ENCODE data around the gene HSD17B11.
"Not testable (repeated sequence)": the region's sequence is repeated elsewhere in the genome, so short reads cannot be mapped to it uniquely, and the experiment has no call there.

Gene HSD17B11

DNA sequence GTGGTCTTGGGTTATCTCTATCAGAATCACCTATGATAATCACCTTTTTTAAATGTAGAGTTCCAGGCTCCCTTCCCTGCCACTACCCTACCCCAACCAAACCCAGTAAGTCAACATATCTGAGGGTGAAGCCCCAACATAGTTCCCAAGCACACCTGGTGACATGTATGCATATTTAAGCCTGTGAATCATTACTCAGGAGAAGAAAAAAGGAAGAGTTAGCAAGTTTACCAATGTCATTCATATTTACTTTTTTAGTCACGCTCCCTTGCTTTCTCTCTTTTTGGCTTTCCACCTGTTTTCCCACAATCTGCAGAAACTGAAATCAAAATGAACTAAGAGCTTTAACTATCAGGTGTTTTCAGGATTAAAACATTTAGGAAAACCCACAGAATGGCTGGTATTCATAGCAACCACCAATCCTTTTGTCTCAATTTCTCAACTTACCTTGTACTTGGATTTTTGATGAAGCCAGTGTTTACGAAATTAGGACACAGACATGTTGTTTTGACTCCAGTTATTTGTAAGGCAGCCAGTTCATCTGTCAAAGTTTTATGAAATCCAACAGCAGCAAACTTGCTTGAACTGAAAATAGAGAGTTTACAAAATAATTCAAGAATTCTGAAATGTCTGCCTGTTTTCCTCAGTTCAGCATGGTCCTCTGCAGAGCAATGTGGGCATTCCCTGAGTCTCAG is 34.0 kb downstream of the HSD17B11 start:
- DNase-seq (ENCODE audit: low read depth): no peak

GRCh38 chr4:87354168-87355102 is 36.6 kb downstream of the HSD17B11 start:
- DNase-seq (ENCODE audit: low read depth): no peak

- DNase-seq (ENCODE audit: low read depth): no peak
Observed at GRCh38 chr4:87353592-87353991, 37.4 kb downstream of the HSD17B11 start.

DNA sequence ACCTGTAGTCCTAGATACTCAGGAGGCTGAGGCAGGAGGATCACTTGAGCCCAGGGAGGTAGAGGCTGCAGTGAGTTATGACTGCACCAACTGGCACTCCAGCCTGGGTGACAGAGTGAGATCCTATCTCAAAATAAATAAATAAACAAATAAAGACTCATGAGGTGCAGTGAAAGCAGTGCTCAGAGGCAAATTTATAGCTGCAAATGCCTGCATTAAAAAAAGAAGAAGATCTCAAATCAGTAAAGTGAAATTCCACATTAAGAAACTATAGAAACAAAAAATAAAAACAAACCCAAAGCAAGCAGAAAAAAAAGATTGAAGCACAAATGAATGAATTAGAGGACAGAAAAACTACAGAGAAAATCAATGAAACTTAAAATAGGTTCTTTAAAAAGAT is 45.8 kb downstream of the HSD17B11 start:
- no peak for DNase-seq (ENCODE audit: low read depth)

- DNase-seq (ENCODE audit: low read depth): no peak
Observed at GRCh38 chr4:87342872-87343271, 48.1 kb downstream of the HSD17B11 start.

GRCh38 chr4:87341954-87342635 is 48.9 kb downstream of the HSD17B11 start:
- not testable (repeated sequence) for DNase-seq (ENCODE audit: low read depth)

GRCh38 chr4:87339440-87339839 is 51.5 kb downstream of the HSD17B11 start:
- DNase-seq (ENCODE audit: low read depth): no peak

- DNase-seq (ENCODE audit: low read depth): no peak
Observed at GRCh38 chr4:87337361-87337760, 53.6 kb downstream of the HSD17B11 start.

DNA sequence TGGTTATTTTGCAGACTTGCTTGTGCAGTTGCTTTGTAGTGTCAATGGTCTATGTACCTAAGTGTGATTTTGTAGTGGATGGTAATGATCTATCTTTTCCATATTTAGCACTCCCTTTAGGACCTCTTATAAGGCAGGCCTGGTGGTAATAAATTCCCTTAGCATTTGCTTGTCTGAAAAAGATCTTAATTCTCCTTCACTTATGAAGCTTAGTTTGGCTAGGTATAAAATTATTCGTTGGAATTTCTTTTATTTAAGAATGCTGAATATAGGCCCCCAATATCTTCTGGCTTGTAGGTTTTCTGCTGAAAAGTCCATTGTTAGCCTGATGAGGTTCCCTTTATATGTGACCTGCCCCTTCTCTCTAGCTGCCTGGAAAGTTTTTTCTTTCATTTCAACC is 57.7 kb downstream of the HSD17B11 start:
- no peak for DNase-seq (ENCODE audit: low read depth)

- no peak for DNase-seq (ENCODE audit: low read depth)
Observed at GRCh38 chr4:87330761-87331160, 60.2 kb downstream of the HSD17B11 start.

DNA sequence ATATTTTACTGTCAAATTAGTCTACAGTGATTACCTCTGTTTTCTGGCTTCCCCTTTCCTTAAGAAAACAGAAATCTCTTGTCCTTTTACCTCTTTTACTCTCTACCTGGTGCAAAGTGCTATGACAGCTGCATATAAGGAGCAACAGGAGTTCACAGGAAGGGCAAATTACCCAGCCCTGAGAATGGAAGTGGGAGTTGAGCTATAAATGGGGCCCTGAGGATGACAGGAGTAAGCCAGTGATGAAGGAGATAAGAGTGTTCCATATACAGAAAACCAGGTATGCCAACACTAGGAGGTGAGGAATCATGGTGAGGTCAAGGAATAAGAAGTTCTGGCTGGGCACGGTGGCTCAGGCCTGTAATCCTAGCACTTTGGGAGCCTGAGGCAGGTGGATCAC is 63.9 kb downstream of the HSD17B11 start:
- no peak for DNase-seq (ENCODE audit: low read depth)

DNA sequence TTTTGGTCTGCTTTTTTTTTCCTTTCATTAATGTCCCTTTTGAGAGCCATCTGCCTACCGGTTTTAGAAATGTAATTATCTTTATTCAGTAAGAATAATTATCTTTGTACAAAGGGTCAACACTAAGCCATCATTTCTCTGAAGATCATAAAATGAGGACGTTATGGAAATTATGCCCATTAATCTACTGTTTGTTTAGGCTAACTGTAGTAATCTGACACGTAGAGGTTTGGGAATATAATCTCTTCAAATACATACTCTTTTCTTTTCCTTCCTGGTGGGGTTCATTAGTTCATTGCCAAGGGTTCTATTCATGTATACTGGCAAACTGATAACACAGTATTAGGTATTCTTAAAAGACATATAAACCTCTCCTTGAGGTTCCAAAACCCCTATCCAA is 64.5 kb downstream of the HSD17B11 start:
- no peak for DNase-seq (ENCODE audit: low read depth)

GRCh38 chr4:87322754-87323153 is 68.2 kb downstream of the HSD17B11 start, which contains the start of gene HSD17B13:
Gene HSD17B13, minus strand, starts transcription at chr4:87322882. Its CDS starts 41 bp downstream, at chr4:87322841.
- DNase-seq (ENCODE audit: low read depth): no peak

DNA sequence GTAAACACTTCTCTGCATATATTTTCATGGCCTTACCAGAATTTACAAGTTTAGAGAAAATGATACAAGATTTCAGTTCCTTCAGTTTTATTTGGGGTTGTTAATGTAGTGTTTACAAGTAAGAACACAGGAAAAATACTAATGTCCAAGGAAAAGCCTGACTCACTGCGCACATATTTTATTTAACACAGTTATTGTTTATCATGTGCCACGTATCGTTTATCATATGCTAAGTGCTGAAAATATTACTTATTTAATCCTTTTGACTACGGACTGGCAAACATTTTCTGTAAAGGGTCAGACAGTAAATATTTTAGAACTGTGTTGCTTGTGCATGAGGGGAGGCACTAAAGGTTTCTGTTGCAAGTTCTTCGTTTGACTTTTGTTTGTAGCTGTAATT is 69.1 kb downstream of the HSD17B11 start:
- DNase-seq (ENCODE audit: low read depth): no peak

DNA sequence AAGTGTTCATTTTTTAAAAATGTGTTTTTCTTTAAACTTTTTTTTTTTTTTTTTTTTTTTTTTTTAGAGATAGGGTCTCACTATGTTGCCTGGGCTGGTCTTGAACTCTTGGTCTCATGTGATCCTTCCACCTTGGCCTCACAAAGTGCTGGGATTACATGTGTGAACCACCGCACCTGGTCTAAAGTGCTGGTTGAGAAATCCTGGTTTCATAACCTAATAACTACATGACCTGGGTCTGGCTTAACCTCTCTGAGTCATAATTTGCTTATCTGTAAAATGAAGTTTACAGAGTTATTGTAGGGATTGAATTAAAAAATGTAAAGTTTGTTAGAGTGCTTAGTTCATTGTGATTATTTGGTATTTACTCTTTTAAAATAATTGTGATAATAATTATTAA is 73.5 kb downstream of the HSD17B11 start:
- DNase-seq (ENCODE audit: low read depth): no peak

DNA sequence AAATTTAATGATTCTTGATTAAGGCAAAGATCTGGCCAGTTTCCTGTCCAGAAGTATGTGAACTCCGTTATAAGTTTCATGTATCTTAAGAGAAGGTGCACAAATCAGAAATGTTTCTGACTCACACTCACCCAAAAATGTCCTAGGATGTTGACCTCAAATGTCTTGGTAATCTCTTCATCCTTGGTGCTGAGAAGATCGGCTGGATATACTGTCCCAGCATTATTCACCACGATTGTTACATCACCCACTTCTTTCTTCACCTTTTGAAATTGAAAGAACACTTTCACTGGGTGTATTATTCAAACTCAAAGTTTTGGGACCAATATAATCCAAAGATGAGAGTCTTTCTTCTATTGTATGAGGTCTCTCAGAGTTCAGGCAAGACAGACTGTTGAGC is 74.0 kb downstream of the HSD17B11 start:
- DNase-seq (ENCODE audit: low read depth): no peak

DNA sequence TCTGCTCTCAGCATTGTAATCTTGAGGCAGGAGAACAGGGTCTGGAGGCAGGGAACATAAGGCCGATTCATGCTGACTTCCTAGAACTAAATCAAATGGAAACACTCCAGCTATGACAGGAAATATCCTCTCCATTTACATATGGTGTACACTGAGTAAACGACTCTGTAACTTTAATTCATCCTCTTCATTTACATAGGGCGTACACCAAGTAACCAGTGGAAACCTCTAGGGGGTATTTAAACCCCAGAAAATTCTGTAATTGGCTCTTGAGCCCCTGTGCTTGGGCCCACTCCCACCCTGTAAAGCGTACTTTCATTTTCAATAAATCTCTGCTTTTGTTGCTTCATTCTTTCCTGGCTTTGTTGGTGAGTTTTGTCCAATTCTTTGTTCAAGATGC is 76.0 kb downstream of the HSD17B11 start:
- not testable (repeated sequence) for DNase-seq (ENCODE audit: low read depth)

DNA sequence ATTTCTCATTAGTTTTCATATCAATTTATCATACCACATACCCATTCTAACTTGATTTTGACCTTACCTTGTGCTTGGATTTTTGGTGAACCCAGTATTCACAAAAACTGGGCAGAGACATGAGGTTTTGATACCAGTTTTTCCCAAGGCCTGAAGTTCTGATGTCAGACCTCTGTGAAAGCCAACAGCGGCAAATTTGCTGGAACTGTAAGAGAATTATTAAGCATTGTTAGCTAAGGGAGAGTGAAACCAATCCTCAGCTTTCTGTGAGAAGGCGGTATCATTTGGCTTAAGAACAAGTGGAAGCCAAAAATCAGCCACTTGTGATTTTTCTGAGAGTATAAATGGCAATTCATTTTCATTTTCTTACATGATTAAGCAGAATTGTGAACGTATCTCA is 77.2 kb downstream of the HSD17B11 start:
- DNase-seq (ENCODE audit: low read depth): no peak

DNA sequence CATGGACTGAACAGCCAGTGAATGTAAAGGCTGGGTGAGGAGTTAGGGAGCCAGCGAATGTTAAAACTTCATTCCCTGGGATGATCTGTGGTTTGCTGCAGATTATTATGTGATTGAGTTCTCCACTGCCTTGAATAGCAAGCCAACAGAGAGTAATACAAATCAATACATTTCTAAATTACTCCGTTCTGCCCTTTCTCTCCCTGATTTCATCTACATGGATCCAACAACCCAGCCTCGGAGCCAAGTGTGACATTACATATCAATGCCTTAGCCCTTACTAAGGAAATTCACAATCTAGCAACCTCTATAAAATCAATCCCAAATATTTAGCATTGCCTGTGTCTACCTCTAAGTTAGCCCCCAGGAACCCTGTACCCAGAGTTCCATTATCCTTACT is 79.3 kb downstream of the HSD17B11 start:
- DNase-seq (ENCODE audit: low read depth): no peak

DNA sequence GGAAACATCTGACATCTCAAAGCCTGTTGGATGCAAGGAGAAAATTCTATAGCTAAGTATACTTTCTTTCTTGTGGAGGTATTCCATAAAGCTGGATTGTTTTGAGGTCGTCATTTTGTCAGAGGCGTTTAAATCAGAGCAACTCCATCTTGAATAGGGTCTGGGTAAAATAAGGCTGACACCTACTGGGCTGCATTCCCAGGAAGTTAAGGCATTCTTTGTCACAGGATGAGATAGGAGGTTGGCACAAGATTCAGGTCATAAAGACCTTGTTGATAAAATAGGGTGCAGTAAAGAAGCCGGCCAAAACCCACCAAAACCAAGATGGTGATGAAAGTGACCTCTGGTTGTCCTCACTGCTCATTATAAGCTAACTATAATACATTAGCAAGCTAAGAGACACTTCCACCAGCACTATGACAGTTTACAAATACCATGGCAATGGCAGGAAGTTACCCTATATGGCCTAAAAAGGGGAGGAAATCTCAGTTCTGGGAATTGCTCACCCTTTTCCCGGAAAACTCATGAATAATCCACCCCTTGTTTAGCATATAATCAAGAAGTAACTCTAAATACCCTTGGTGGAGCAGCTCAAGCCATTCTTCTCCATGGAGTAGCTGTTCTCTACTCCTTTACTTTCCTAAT is 80.2 kb downstream of the HSD17B11 start:
- no peak for DNase-seq (ENCODE audit: low read depth)

DNA sequence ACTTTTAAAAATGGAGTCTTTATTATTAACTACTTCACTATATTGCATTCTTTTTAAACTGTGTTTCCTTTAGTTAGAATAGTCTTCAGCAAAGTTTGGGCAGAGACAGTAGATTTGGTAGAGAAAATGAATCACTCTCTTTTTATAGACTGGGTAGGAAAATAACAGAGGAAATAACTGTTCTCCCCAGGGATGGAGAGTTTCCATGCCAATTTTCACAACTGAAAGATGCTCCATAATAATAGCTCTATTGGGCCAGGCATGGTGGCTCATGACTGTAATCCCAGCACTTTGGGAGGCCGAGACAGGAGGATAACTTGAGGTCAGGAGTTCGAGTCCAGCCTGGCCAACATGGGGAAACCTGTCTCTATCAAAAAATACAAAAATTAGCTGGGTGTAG is 81.4 kb downstream of the HSD17B11 start:
- DNase-seq (ENCODE audit: low read depth): no peak

DNA sequence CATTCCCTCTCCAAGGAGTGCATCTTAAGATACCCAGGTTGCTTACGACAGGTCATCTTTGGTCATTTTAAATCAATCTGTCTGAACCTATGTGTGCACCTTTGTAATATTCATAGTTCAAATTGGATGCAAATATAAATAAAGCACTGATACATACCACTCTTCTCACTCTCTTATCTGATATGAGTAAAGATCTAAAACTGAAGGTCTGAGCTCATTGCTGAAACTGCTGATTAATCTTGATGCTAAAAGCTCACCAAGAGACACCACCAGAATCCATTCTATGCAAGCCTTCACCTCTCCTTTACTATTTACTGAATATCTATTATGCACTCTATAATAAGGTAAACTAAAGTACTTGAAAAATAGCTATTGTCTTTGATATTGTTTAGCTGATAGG is 84.9 kb downstream of the HSD17B11 start:
- no peak for DNase-seq (ENCODE audit: low read depth)

Data from stimulated activated CD8-positive, alpha-beta memory T cell treated with anti-CD3 and anti-CD28 coated beads, Interleukin-4, amount 100 ng/mL, for 24 hours (primary cell).